Neural cell (in vitro differentiated cells): ENCODE measurements around the gene ITPRID2. TPM values are rescaled to one million over a fixed set of nuclear protein-coding genes. Genes with fewer than 3 reads are reported as not detected.

Source experiments
- H2AFZ ChIP-seq: fragments of 200-600, 300-800 bp; sonication (generic), shearing (Covaris generic); 2 replicates; pipeline ENCODE4 v1.6.0; 2014; ENCODE audit warnings: low read depth, mild to moderate bottlenecking, antibody characterized with exemption, low read length, moderate library complexity
- H3F3A ChIP-seq: fragments of 200-600 bp; shearing (Covaris generic); 2 replicates; pipeline ENCODE4 v1.6.1; 2016; ENCODE audit warnings: mild to moderate bottlenecking, moderate library complexity, mixed read lengths, antibody characterized with exemption, low read length; ENCODE audit not compliant: insufficient read depth, poor library complexity, severe bottlenecking
- H3K27ac ChIP-seq: fragments of 200-600, 300-800 bp; sonication (generic), shearing (Covaris generic); 2 replicates; pipeline ENCODE4 v1.5.1; 2014; ENCODE audit warnings: mild to moderate bottlenecking, low read length, moderate library complexity
- H3K27me3 ChIP-seq: fragments of 300-800, 200-600 bp; sonication (generic), shearing (Covaris generic); 2 replicates; pipeline ENCODE4 v1.6.0; 2014; ENCODE audit warnings: mild to moderate bottlenecking, low read depth, low read length, moderate library complexity; ENCODE audit not compliant: insufficient read depth
- H3K36me3 ChIP-seq: fragments of 300-800, 200-600 bp; sonication (generic), shearing (Covaris generic); 2 replicates; pipeline ENCODE4 v1.5.1; 2014; ENCODE audit warnings: mild to moderate bottlenecking, antibody characterized with exemption, low read length, moderate library complexity; ENCODE audit not compliant: insufficient read depth
- H3K4me2 ChIP-seq: fragments of 300-800, 200-600 bp; sonication (generic), shearing (Covaris generic); 2 replicates; pipeline ENCODE4 v1.6.0; 2014; ENCODE audit warnings: mild to moderate bottlenecking, low read length
- H3K4me3 ChIP-seq: fragments of 300-800, 200-600 bp; sonication (generic), shearing (Covaris generic); 2 replicates; pipeline ENCODE4 v1.5.1; 2014; ENCODE audit warnings: mild to moderate bottlenecking, low read length, moderate library complexity
- H3K79me2 ChIP-seq: fragments of 200-600 bp; shearing (Covaris generic); replicated peaks from 2 replicates; pipeline ENCODE4 v1.6.0; 2014; ENCODE audit warnings: mild to moderate bottlenecking, low read length, moderate library complexity; ENCODE audit not compliant: insufficient read depth
- H3K9ac ChIP-seq: fragments of 300-800, 200-600 bp; sonication (generic), shearing (Covaris generic); 2 replicates; pipeline ENCODE4 v1.6.1; 2016; ENCODE audit warnings: mild to moderate bottlenecking, low read length, mixed read lengths
- H3K9me2 ChIP-seq: fragments of 200-600 bp; shearing (Covaris generic); 2 replicates; pipeline ENCODE4 v1.6.1; 2016; ENCODE audit warnings: mild to moderate bottlenecking, low read length, mixed read lengths; ENCODE audit not compliant: insufficient read depth
- H3K9me3 ChIP-seq: fragments of 200-600, 300-800 bp; sonication (generic), shearing (Covaris generic); 2 replicates; pipeline ENCODE4 v1.6.1; 2016; ENCODE audit warnings: mild to moderate bottlenecking, mixed run types, low read length, moderate library complexity, mixed read lengths
- H4K20me1 ChIP-seq: fragments of 200-600 bp; shearing (Covaris generic); 2 replicates; pipeline ENCODE4 v1.6.1; 2016; ENCODE audit warnings: mild to moderate bottlenecking, mixed run types; ENCODE audit not compliant: insufficient read depth
- EP300 ChIP-seq: fragments of 450-650 bp; conservative IDR thresholded peaks from 2 replicates; pipeline ENCODE4 v1.6.1; 2014; ENCODE audit warnings: antibody characterized with exemption, mild to moderate bottlenecking, moderate library complexity; ENCODE audit not compliant: poor library complexity, severe bottlenecking
- EZH2 ChIP-seq: fragments of 200-600, 300-800 bp; shearing (Covaris generic), sonication (generic); IDR thresholded peaks from 2 replicates; pipeline ENCODE4 v1.6.1; 2014; ENCODE audit warnings: antibody characterized with exemption, low read length, borderline replicate concordance, mild to moderate bottlenecking; ENCODE audit not compliant: insufficient read depth, poor library complexity, severe bottlenecking
- MXI1 ChIP-seq: fragments of 450-650 bp; conservative IDR thresholded peaks from 2 replicates; pipeline ENCODE4 v1.6.1; 2014; ENCODE audit warnings: antibody characterized with exemption, mild to moderate bottlenecking; ENCODE audit not compliant: poor library complexity, severe bottlenecking
- POLR2AphosphoS5 ChIP-seq: IDR thresholded peaks from 2 replicates; pipeline ENCODE4 v1.6.1; 2012
- RAD21 ChIP-seq: fragments of 450-650 bp; conservative IDR thresholded peaks from 2 replicates; pipeline ENCODE4 v1.6.1; 2014; ENCODE audit warnings: antibody characterized with exemption, mild to moderate bottlenecking, moderate library complexity
- SMC3 ChIP-seq: fragments of 450-650 bp; conservative IDR thresholded peaks from 2 replicates; pipeline ENCODE4 v1.6.1; 2014; ENCODE audit warnings: antibody characterized with exemption, mild to moderate bottlenecking, moderate library complexity; ENCODE audit not compliant: poor library complexity
- TAF1 ChIP-seq: IDR thresholded peaks from 2 replicates; pipeline ENCODE4 v1.6.1; 2012; ENCODE audit warnings: low read depth
- polyA plus RNA-seq: library from polyadenylated mRNA; depleted of rRNA; stranded (reverse); fragments of >200 nt; gene quantifications from 2 replicates; pipeline ENCODE4 v1.2.3, GENCODE V29; 2014
- TF ChIP-seq, protein P1 (sequence below): fragments of 450-650 bp; IDR thresholded peaks from 2 replicates; pipeline ENCODE4 v1.5.1; 2014; ENCODE audit warnings: antibody characterized with exemption, mild to moderate bottlenecking, moderate library complexity; ENCODE audit not compliant: poor library complexity, severe bottlenecking
- TF ChIP-seq, protein P2 (sequence below): IDR thresholded peaks from 2 replicates; pipeline ENCODE4 v1.6.1; 2012; ENCODE audit warnings: borderline replicate concordance

ITPRID2 gene
- polyA plus RNA-seq, 1 donor from 2014 or later: 42.0 TPM

DNA sequence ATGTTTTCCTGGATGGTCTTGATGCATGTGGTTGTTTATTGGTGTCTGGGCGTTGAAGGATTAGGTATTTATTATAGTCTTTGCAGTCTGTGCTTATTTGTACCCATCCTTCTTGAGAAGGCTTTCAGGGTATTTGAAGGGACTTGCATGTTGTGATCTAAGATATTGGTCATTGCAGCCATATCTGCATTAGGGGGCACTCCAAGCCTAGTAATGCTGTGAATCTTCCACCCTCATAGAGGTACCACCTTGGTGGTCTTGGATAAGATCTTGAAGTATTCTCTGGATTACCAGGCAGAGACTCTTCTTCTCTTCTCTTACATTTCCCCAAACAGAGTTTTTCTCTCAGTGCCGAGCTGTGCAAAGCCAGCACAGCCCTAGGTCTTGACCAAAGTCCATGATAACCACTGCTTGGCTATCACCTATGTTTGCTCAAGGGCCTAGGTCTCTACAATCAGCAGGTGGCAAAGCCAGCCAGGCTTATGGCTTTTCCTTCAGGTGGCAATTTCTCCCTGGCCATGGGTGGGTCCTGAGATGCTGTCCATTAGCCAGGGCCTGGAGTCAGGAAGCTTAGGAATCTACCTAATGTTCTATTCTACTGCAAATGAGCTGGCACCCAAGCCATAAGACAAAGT, 78.7 kb downstream of the ITPRID2 start:
- no peak overlapping the region for H2AFZ ChIP-seq
- no peaks in the 10 kb centered on the region for H3K27me3 ChIP-seq
- H3F3A ChIP-seq: no peaks in the 10 kb centered on the region
- no peaks in the 10 kb centered on the region for H3K9me3 ChIP-seq
- no peak overlapping the region for H3K4me3 ChIP-seq
- H3K27ac ChIP-seq: no peak overlapping the region
- H3K9me2 ChIP-seq: no peaks in the 10 kb centered on the region
- no peak overlapping the region for H3K9ac ChIP-seq
- no peak overlapping the region for H3K4me2 ChIP-seq
- H3K36me3 ChIP-seq: no peaks in the 10 kb centered on the region
- no peaks in the 10 kb centered on the region for H3K79me2 ChIP-seq
- no peaks in the 10 kb centered on the region for H4K20me1 ChIP-seq
- no peak for TF ChIP-seq SMC3
- TF ChIP-seq TAF1: no peak
- TF ChIP-seq MXI1: no peak
- TF ChIP-seq EP300: no peak
- no peak for TF ChIP-seq RAD21
- TF ChIP-seq POLR2AphosphoS5: no peak
- TF ChIP-seq, protein P1, sequence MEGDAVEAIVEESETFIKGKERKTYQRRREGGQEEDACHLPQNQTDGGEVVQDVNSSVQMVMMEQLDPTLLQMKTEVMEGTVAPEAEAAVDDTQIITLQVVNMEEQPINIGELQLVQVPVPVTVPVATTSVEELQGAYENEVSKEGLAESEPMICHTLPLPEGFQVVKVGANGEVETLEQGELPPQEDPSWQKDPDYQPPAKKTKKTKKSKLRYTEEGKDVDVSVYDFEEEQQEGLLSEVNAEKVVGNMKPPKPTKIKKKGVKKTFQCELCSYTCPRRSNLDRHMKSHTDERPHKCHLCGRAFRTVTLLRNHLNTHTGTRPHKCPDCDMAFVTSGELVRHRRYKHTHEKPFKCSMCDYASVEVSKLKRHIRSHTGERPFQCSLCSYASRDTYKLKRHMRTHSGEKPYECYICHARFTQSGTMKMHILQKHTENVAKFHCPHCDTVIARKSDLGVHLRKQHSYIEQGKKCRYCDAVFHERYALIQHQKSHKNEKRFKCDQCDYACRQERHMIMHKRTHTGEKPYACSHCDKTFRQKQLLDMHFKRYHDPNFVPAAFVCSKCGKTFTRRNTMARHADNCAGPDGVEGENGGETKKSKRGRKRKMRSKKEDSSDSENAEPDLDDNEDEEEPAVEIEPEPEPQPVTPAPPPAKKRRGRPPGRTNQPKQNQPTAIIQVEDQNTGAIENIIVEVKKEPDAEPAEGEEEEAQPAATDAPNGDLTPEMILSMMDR: no peak
- no peak for TF ChIP-seq EZH2
- TF ChIP-seq, protein P2, sequence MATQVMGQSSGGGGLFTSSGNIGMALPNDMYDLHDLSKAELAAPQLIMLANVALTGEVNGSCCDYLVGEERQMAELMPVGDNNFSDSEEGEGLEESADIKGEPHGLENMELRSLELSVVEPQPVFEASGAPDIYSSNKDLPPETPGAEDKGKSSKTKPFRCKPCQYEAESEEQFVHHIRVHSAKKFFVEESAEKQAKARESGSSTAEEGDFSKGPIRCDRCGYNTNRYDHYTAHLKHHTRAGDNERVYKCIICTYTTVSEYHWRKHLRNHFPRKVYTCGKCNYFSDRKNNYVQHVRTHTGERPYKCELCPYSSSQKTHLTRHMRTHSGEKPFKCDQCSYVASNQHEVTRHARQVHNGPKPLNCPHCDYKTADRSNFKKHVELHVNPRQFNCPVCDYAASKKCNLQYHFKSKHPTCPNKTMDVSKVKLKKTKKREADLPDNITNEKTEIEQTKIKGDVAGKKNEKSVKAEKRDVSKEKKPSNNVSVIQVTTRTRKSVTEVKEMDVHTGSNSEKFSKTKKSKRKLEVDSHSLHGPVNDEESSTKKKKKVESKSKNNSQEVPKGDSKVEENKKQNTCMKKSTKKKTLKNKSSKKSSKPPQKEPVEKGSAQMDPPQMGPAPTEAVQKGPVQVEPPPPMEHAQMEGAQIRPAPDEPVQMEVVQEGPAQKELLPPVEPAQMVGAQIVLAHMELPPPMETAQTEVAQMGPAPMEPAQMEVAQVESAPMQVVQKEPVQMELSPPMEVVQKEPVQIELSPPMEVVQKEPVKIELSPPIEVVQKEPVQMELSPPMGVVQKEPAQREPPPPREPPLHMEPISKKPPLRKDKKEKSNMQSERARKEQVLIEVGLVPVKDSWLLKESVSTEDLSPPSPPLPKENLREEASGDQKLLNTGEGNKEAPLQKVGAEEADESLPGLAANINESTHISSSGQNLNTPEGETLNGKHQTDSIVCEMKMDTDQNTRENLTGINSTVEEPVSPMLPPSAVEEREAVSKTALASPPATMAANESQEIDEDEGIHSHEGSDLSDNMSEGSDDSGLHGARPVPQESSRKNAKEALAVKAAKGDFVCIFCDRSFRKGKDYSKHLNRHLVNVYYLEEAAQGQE: no peak

DNA sequence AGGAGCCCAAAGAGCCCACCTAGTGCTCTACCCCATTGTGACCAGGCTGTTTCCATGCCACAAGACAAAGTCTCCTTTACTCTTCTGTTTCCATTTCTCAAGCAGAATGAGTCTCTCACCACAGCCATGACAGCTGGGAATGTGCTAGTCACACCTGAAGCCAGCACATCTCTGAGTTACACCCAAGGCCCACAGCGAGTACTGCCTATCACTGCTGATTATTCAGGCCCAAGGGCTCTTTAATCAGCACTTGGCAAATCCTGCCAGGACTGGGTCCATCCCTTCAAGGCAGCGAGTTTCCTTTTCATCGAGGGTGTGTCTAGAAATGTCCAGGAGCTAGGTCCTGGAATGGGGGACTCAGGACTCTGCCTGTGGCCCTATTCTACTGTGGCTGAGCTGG, 79.5 kb downstream of the ITPRID2 start:
- H4K20me1 ChIP-seq: no peaks in the 10 kb centered on the region
- TF ChIP-seq TAF1 (no peak), SMC3 (no peak), EZH2 (no peak), RAD21 (no peak), POLR2AphosphoS5 (no peak)
- TF ChIP-seq, protein P2: no peak
- TF ChIP-seq, protein P1: no peak
- H3F3A ChIP-seq: no peaks in the 10 kb centered on the region
- no peaks in the 10 kb centered on the region for H3K9me3 ChIP-seq
- H3K4me2 ChIP-seq: no peak overlapping the region
- no peak overlapping the region for H2AFZ ChIP-seq
- H3K79me2 ChIP-seq: no peaks in the 10 kb centered on the region
- no peak overlapping the region for H3K9ac ChIP-seq
- no peak overlapping the region for H3K27ac ChIP-seq
- no peak overlapping the region for H3K4me3 ChIP-seq
- H3K27me3 ChIP-seq: no peaks in the 10 kb centered on the region
- no peaks in the 10 kb centered on the region for H3K9me2 ChIP-seq
- no peaks in the 10 kb centered on the region for H3K36me3 ChIP-seq
